Stimulated activated CD8-positive, alpha-beta memory T cell treated with anti-CD3 and anti-CD28 coated beads, Interleukin-7, amount 100 ng/mL, for 48 hours (primary cell): Measurements from ENCODE around the gene ANKLE2.

ENCODE experiments used
- DNase-seq, 2 donors: peaks; one replicate each; pipeline ENCODE4 v3.0.0-alpha.2; 2020; ENCODE audit warnings: low read depth in 1 of 2; ENCODE audit errors: extremely low read depth in 1 of 2

The ANKLE2 gene

GRCh38 chr12:132747896-132748295 is 13.7 kb downstream of the ANKLE2 start:
- DNase-seq: no peak

GRCh38 chr12:132747395-132747794 is 14.2 kb downstream of the ANKLE2 start:
- no peak for DNase-seq

GRCh38 chr12:132746613-132747012 is 15.0 kb downstream of the ANKLE2 start:
- no peak for DNase-seq

- DNase-seq: no peak
Observed at GRCh38 chr12:132743831-132744230, 17.8 kb downstream of the ANKLE2 start.

DNA sequence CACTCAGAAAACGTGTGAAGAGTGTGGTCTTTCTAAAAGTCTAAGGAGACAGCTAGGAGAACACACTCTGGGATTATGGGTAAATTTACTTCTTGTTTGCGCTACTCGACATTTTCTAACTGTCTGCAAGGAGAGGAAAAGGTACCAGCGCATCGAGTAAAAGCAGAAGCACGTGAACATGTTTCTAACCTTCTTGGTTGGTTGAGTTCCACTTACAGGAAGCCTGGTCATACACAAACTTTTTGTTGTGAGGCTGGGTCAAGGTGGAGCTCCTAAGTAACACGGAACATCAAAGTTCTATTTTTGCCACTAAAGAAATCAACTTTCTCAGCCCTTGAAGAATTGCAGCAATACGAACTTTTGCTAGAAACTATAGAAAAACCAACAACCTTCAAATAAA is 20.0 kb downstream of the ANKLE2 start:
- DNase-seq: no peak

DNA sequence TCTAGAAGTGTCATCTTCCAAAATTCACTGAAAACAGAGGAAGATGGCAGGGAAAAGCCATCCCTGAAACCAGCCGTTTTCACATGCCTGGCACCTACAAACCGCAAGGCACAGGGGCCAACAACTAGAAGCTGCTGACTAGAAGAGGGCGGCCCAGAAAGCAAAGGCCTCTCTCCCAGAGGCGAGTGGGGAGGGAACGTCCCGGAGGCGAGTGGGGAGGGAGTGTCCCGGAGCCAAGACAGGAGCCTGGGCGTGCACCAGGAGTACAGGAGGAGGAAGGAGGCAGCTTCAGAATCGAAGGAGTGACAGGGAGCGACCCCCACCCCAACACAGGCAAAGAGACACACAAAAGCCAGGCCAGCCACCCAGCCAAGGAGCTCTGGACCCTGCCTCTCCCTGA is 21.0 kb downstream of the ANKLE2 start:
- DNase-seq: no peak

- DNase-seq: no peak
Observed at GRCh38 chr12:132740313-132740646, 21.4 kb downstream of the ANKLE2 start.

DNA sequence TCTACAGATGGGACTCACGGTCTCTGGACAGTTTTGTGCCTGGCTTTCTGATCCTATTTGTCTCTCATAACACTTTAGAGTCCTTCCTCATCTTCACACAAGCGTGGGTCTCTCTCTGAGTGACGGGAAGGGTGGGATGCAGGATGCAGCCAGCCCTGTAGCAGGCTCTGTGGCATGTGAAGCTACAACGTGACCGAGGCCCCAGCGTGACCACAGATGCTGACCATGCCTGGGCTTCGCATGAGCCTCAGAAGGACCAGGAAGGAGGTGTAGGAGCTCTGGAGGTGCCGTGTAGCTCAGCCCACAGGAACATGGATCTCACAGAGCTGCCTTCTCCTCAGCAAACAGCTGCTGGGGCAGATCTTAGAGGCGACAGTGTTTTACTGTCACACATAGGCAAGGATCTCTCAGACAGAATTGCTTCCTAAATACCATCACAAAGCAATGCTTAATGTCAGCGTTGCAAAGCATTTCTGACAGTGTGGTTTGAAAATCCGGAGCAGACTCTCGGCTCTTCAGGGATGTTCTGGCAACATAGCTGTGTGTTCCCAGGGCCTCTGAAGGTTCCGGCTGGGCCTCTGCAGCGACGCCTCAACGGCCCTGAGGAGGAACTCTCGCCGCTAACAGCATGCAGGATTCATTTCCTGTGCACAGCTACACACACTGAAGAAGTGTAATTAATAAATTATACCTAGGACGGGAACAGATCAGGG is 21.9 kb downstream of the ANKLE2 start:
- DNase-seq: no peak

DNA sequence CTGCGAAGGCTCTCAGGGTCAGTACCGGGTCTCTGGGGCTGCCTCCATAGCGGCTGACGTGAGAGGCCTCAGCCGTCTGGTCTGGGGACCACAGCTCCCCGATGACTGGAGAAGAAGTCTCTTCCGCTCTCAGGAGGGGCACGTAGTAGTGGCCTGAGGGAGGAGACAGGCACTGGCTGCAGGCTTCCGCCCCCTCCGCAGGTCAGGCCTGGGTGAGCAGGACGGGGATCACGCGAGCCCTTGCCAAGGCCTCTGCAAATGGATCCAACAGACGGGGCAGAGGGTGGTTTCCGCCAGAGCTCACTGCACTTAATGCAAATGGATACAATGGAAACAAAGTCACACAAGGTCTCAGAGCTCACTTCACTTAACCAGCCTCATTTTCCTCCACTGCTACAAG is 24.7 kb downstream of the ANKLE2 start:
- no peak for DNase-seq

- DNase-seq: no peak
Observed at GRCh38 chr12:132736378-132736777, 25.3 kb downstream of the ANKLE2 start.

GRCh38 chr12:132735496-132735895 is 26.1 kb downstream of the ANKLE2 start:
- no peak for DNase-seq

- DNase-seq: no peak
Observed at GRCh38 chr12:132734206-132734605, 27.4 kb downstream of the ANKLE2 start.

GRCh38 chr12:132731574-132731973 is 30.1 kb downstream of the ANKLE2 start:
- DNase-seq: no peak

DNA sequence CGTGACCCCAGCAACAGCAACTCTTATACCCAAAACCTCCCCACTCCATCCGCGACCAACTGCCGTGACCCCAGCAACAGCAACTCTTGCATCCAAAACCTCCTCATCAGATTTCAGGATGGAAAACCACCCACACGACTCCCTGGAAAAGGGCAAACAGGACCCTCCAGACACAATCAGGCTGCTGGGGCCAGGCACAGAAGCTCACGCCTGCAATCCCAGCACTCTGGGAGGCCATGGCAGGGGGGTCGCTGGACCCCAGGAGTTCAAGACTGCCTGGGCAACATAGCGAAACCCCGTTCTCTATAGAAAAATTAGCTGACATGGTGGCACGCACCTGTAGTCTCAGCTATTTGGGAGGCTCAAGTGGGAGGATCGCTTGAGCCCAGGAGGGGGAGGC is 31.3 kb downstream of the ANKLE2 start:
- DNase-seq: no peak

GRCh38 chr12:132729541-132730320 is 31.9 kb downstream of the ANKLE2 start:
- no peak for DNase-seq

DNA sequence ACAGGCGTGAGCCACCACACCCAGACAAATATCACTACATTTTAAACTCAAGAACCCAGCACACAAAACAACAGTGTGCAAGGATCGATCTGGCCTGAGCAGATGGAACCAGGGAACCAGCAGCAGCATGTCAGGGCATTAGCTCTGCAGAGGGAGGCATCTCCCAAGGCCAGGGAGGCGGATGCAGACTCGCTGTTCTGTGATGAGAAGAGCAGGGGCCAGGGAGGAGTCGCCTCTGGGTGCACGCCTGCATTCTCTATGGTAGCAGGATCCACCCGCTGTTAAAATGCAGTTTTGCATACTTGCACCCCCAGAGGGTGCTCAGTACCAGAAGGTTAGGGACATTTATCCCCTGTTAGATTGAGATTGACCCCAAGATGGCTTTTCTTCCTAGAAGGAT is 33.1 kb downstream of the ANKLE2 start:
- DNase-seq: no peak

DNA sequence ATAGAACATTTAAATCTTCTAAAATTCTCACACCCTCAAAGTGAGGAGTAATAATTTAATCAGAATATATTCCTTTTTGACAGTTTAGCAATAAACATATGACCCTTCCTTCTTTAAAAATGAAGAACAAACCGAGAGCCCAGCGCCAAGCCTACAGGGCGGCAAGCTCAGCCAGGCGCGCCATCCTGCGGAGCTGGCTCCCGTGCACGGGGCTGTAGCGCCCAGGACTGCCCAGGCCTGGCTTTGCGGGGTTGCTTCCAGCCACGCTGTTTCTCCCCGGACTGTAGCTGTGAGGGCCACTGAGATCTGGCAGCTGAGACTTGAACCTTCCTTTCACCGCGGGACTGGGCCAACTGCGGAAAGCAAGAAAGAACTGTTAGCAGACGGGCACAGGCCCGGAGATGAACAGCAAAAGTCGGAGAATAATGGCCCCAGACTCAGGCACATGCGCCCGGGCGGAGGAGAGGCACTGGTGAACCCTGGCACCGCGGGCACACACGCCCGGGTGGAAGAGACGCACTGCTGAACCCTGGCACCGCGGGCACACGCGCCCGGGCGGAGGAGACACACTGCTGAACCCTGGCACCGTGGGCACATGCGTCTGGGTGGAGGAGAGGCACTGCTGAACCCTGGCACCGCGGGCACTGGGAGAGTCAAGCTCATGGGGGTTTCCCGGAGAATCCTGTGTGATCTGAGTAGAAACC is 34.4 kb downstream of the ANKLE2 start:
- DNase-seq: no peak

GRCh38 chr12:132726386-132726785 is 35.2 kb downstream of the ANKLE2 start:
- DNase-seq: no peak

- no peak for DNase-seq
Observed at GRCh38 chr12:132724506-132725241, 37.0 kb downstream of the ANKLE2 start.

GRCh38 chr12:132723764-132724140 is 37.9 kb downstream of the ANKLE2 start:
- no peak for DNase-seq

DNA sequence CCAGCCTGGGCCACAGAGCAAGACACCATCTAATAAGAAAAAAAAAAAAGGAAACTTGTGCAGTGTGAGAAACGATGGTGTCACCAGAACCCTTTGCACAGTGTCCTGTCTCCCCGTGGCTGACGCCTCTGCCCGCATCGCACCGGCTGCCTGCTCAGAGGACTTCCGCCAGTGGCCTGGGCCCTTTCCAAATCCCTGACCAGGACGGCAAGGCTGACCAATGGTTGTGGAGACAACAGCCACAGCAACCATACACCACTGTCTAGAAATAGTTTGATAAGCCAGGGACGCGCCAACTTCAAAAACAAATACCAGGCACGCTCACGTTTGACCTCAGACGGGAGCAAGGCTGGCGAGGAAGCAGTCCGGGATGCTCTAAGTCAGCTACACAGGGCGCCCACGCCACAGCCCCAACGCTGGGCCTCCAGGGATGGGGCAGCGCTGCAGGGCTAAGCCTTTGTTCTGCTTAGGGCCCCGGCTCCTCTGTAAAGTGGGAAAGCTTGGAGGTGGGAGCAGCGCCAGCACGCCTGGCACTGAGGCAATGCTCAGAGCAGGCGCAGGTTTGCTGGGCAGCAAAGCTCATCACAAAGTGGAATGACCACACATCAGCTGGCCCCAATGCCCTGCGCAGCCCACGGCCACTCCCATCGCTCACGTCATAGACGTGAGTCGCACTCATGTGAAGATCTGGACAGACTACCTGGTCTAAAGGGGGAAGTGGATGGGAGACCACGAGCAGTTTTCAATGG is 38.4 kb downstream of the ANKLE2 start:
- DNase-seq: no peak
